Dedifferentiated amniotic fluid mesenchymal stem cell (primary cell): ENCODE results near the gene MCC.

Experiments
- DNase-seq: peaks from one replicate; pipeline ENCODE4 v3.0.0-alpha.2; 2016; ENCODE audit errors: extremely low spot score

Gene MCC

GRCh38 chr5:113029614-113030013 is 458.6 kb downstream of the MCC start:
- no peak for DNase-seq

- no peak for DNase-seq
Measured at GRCh38 chr5:113027431-113027830, 460.8 kb downstream of the MCC start.

GRCh38 chr5:113027015-113027414 is 461.2 kb downstream of the MCC start:
- no peak for DNase-seq

GRCh38 chr5:113026211-113026610 is 462.0 kb downstream of the MCC start:
- no peak for DNase-seq

- no peak for DNase-seq
Measured at GRCh38 chr5:113025596-113025995, 462.7 kb downstream of the MCC start.

GRCh38 chr5:113024076-113024697 is 464.1 kb downstream of the MCC start:
- DNase-seq: no peak

- no peak for DNase-seq
Measured at GRCh38 chr5:113022661-113023060, 465.6 kb downstream of the MCC start.

- DNase-seq: no peak
Measured at GRCh38 chr5:113020461-113021273, 467.6 kb downstream of the MCC start.

GRCh38 chr5:113017881-113018635 is 470.2 kb downstream of the MCC start:
- DNase-seq: no peak

- no peak for DNase-seq
Measured at GRCh38 chr5:113005454-113005853, 482.8 kb downstream of the MCC start.

GRCh38 chr5:113003763-113004162 is 484.5 kb downstream of the MCC start:
- DNase-seq: no peak

GRCh38 chr5:113002423-113002822 is 485.8 kb downstream of the MCC start:
- no peak for DNase-seq

GRCh38 chr5:113000466-113000865 is 487.8 kb downstream of the MCC start:
- no peak for DNase-seq

- DNase-seq: no peak
Measured at GRCh38 chr5:112998296-112998695, 490.0 kb downstream of the MCC start.

GRCh38 chr5:112996830-112997374 is 491.4 kb downstream of the MCC start:
- DNase-seq: no peak

GRCh38 chr5:112995764-112996618 is 492.3 kb downstream of the MCC start:
- peak; percentile 72 for DNase-seq

- DNase-seq: no peak
Measured at GRCh38 chr5:112986224-112986623, 502.0 kb downstream of the MCC start.

GRCh38 chr5:112983363-112983762 is 504.9 kb downstream of the MCC start:
- DNase-seq: no peak

- no peak for DNase-seq
Measured at GRCh38 chr5:112979723-112980122, 508.5 kb downstream of the MCC start.

- no peak for DNase-seq
Measured at GRCh38 chr5:112978836-112979235, 509.4 kb downstream of the MCC start.

GRCh38 chr5:112977440-112977861 is 510.8 kb downstream of the MCC start:
- no peak for DNase-seq
